ENCODE measurements around the gene EPHX1. TPM values are rescaled to one million over a fixed set of nuclear protein-coding genes. Genes with fewer than 3 reads are reported as not detected.

The EPHX1 gene
- total RNA-seq, 2 donors from 2014 or later, result 1.6 to 2.4 TPM

GRCh38 chr1:225875044-225875815, 65.3 kb downstream of the EPHX1 start:
- Mint-ChIP-seq H3K27ac (no peak overlapping the region), H3K4me3 (no peak overlapping the region), H3K27me3 (no peaks in the 10 kb centered on the region), H3K9me3 (no peaks in the 10 kb centered on the region), H3K4me1 (ENCODE audit: low read depth in 2 of 2) (peaks cover 29 to 31% of the 10 kb centered on the region in 2 donors), H3K36me3 (no peaks in the 10 kb centered on the region)
- ATAC-seq (no peak), DNase-seq (ENCODE audit: low spot score) (no peak)

GRCh38 chr1:225876900-225877510, 67.1 kb downstream of the EPHX1 start:
- H3K4me3 Mint-ChIP-seq, result no peak overlapping the region
- H3K27me3 Mint-ChIP-seq, result no peaks in the 10 kb centered on the region
- H3K9me3 Mint-ChIP-seq, result no peaks in the 10 kb centered on the region
- H3K27ac Mint-ChIP-seq, result peak overlapping the region in 1 of 2 donors; percentile 23
- no peaks in the 10 kb centered on the region for H3K36me3 Mint-ChIP-seq
- no peak for DNase-seq (ENCODE audit: low spot score)
- peaks cover 26 to 27% of the 10 kb centered on the region in 2 donors for H3K4me1 Mint-ChIP-seq (ENCODE audit: low read depth in 2 of 2)
- no peak for ATAC-seq

- Mint-ChIP-seq H3K4me3 (no peak overlapping the region), H3K27me3 (no peaks in the 10 kb centered on the region), H3K9me3 (no peaks in the 10 kb centered on the region), H3K27ac (no peak overlapping the region), H3K4me1 (ENCODE audit: low read depth in 2 of 2) (peaks cover 26% of the 10 kb centered on the region in 2 donors), H3K36me3 (no peaks in the 10 kb centered on the region)
- no peak for ATAC-seq
- no peak for DNase-seq (ENCODE audit: low spot score)
These were observed 67.7 kb downstream of the EPHX1 start for GRCh38 chr1:225877580-225877979.

GRCh38 chr1:225878282-225878681, 68.4 kb downstream of the EPHX1 start:
- Mint-ChIP-seq H3K4me1 (ENCODE audit: low read depth in 2 of 2) (peaks cover 25 to 28% of the 10 kb centered on the region in 2 donors), H3K9me3 (no peaks in the 10 kb centered on the region), H3K4me3 (no peak overlapping the region), H3K27ac (no peak overlapping the region), H3K36me3 (no peaks in the 10 kb centered on the region), H3K27me3 (no peaks in the 10 kb centered on the region)
- no peak for DNase-seq (ENCODE audit: low spot score)
- ATAC-seq, result no peak

GRCh38 chr1:225879521-225880221, 69.7 kb downstream of the EPHX1 start:
- H3K4me3 Mint-ChIP-seq, result no peak overlapping the region
- no peaks in the 10 kb centered on the region for H3K36me3 Mint-ChIP-seq

GRCh38 chr1:225880222-225880588, 70.3 kb downstream of the EPHX1 start:
- no peaks in the 10 kb centered on the region for H3K27me3 Mint-ChIP-seq
- DNase-seq (ENCODE audit: low spot score) (no peak), ATAC-seq (no peak)
- peaks cover 32 to 37% of the 10 kb centered on the region in 2 donors for H3K4me1 Mint-ChIP-seq (ENCODE audit: low read depth in 2 of 2)
- H3K27ac Mint-ChIP-seq, result peak overlapping the region in 1 of 2 donors; percentile 58
- no peaks in the 10 kb centered on the region for H3K36me3 Mint-ChIP-seq
- H3K9me3 Mint-ChIP-seq, result no peaks in the 10 kb centered on the region
- H3K4me3 Mint-ChIP-seq, result no peak overlapping the region

More at GRCh38 chr1:225879521-225880221, 69.7 kb downstream of the EPHX1 start:
- Mint-ChIP-seq H3K27ac (peak overlapping the region in 1 of 2 donors; percentile 58), H3K4me1 (ENCODE audit: low read depth in 2 of 2) (peaks cover 32 to 37% of the 10 kb centered on the region in 2 donors), H3K27me3 (no peaks in the 10 kb centered on the region), H3K9me3 (no peaks in the 10 kb centered on the region)
- no peak for ATAC-seq
- DNase-seq (ENCODE audit: low spot score), result no peak

GRCh38 chr1:225880636-225881035, 70.7 kb downstream of the EPHX1 start:
- DNase-seq (ENCODE audit: low spot score), result no peak
- H3K27ac Mint-ChIP-seq, result peak overlapping the region in 1 of 2 donors; percentile 63
- H3K4me1 Mint-ChIP-seq (ENCODE audit: low read depth in 2 of 2), result peaks cover 32 to 37% of the 10 kb centered on the region in 2 donors
- H3K4me3 Mint-ChIP-seq, result peak overlapping the region; percentile 90
- no peaks in the 10 kb centered on the region for H3K36me3 Mint-ChIP-seq
- no peaks in the 10 kb centered on the region for H3K9me3 Mint-ChIP-seq
- no peaks in the 10 kb centered on the region for H3K27me3 Mint-ChIP-seq
- ATAC-seq, result no peak

- H3K27ac Mint-ChIP-seq, result peak overlapping the region in 1 of 2 donors; percentile 63
- H3K27me3 Mint-ChIP-seq, result no peaks in the 10 kb centered on the region
- H3K4me1 Mint-ChIP-seq (ENCODE audit: low read depth in 2 of 2), result peaks cover 32 to 37% of the 10 kb centered on the region in 2 donors
- no peaks in the 10 kb centered on the region for H3K36me3 Mint-ChIP-seq
- DNase-seq (ENCODE audit: low spot score) (no peak), ATAC-seq (peak; percentile 26 to 51)
- H3K9me3 Mint-ChIP-seq, result no peaks in the 10 kb centered on the region
- H3K4me3 Mint-ChIP-seq, result peak overlapping the region; percentile 90
These were observed 71.4 kb downstream of the EPHX1 start for GRCh38 chr1:225881081-225881958.

- DNase-seq (ENCODE audit: low spot score) (peak; percentile 91), ATAC-seq (peak; percentile 84 to 91)
- peak within 1 kb of the TSS in 1 of 2 donors; percentile 63 for H3K27ac Mint-ChIP-seq
- no peaks in the 10 kb centered on the region for H3K9me3 Mint-ChIP-seq
- peak within 1 kb of the TSS; percentile 90 for H3K4me3 Mint-ChIP-seq
- H3K4me1 Mint-ChIP-seq (ENCODE audit: low read depth in 2 of 2), result peaks cover 32 to 34% of the 10 kb centered on the region in 2 donors
- no peaks in the 10 kb centered on the region for H3K27me3 Mint-ChIP-seq
- H3K36me3 Mint-ChIP-seq, result no peaks in the 10 kb centered on the region
These were observed 72.2 kb downstream of the EPHX1 start, which contains the start of gene TMEM63A for GRCh38 chr1:225881959-225882693. Gene TMEM63A, minus strand, starts transcription at chr1:225882380. Its CDS starts 4,800 bp downstream, at chr1:225877580.

- Mint-ChIP-seq H3K4me1 (ENCODE audit: low read depth in 2 of 2) (peaks cover 27 to 29% of the 10 kb centered on the region in 2 donors), H3K36me3 (no peaks in the 10 kb centered on the region), H3K4me3 (peak overlapping the region; percentile 90), H3K27me3 (no peaks in the 10 kb centered on the region), H3K9me3 (no peaks in the 10 kb centered on the region), H3K27ac (peak overlapping the region in 1 of 2 donors; percentile 62)
- DNase-seq (ENCODE audit: low spot score) (no peak), ATAC-seq (peak; percentile 58)
These were observed 73.0 kb downstream of the EPHX1 start for GRCh38 chr1:225882694-225883615.

- Mint-ChIP-seq H3K4me3 (peak overlapping the region; percentile 90), H3K4me1 (ENCODE audit: low read depth in 2 of 2) (peaks cover 25 to 27% of the 10 kb centered on the region in 2 donors), H3K27me3 (no peaks in the 10 kb centered on the region), H3K27ac (peak overlapping the region in 1 of 2 donors; percentile 62), H3K36me3 (no peaks in the 10 kb centered on the region), H3K9me3 (no peaks in the 10 kb centered on the region)
- DNase-seq (ENCODE audit: low spot score) (no peak), ATAC-seq (no peak)
These were observed 73.8 kb downstream of the EPHX1 start for GRCh38 chr1:225883616-225884265.

All from natural killer cell treated with Interleukin-12 subunit alpha and Interleukin-12 subunit beta and Interleukin-15 and Interleukin-18, amount 100 ng/mL, for 72 hours (primary cell).